ENCODE measurements around the gene MYRF. TPM values are rescaled to one million over a fixed set of nuclear protein-coding genes. Genes with fewer than 3 reads are reported as not detected.

The MYRF gene
- total RNA-seq, 1 experiment from 2014 or later: 15.3 TPM

DNA sequence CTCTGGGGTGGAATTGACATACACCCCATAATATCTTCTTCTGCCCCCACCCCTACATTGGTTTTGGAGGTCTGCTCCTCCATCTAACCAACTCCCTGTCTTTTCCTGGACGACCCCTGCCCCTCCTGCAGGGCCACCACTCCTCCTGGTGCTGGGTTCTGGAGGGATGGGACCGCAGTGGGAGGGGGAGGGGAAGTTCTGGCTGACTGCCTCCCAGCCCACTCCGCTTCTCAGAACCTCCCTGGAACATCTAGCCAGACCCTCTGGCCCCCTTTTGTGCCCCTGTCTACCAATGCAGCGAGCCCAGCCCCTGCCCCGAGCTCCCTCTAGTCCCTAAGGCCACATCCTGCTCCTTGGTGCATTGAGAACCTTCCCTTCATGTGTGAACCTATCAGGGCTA is 1.2 kb downstream of the MYRF start:
- Histone ChIP-seq H3F3A (ENCODE audit: insufficient read depth, low read depth) (peaks cover 6% of the 10 kb centered on the region; the same call in 1 of the 2 replicates), H3K27me3 (ENCODE audit: insufficient read depth, low read depth) (no peaks in the 10 kb centered on the region), H3K4me1 (replicated peaks; ENCODE audit: insufficient read depth) (peaks cover 22% of the 10 kb centered on the region), H3K36me3 (ENCODE audit: low read depth) (no peaks in the 10 kb centered on the region), H3K9me2 (ENCODE audit: insufficient read depth) (no peaks in the 10 kb centered on the region), H3K79me2 (ENCODE audit: low read depth) (no peaks in the 10 kb centered on the region; the same call in 1 of the 2 replicates), H3K4me2 (no peak overlapping the region), H3K4me3 (no peak overlapping the region), H2AFZ (no peak overlapping the region), H3K27ac (no peak overlapping the region), H3K9me3 (ENCODE audit: insufficient read depth, low read depth) (no peaks in the 10 kb centered on the region), H4K20me1 (ENCODE audit: insufficient read depth) (no peaks in the 10 kb centered on the region)
- BruUV-seq (replicated peaks): no TSS peak
- ChIA-PET POLR2A (ENCODE audit: unreplicated experiment) (no interaction called here), CTCF (interaction anchor here (0.6 kb wide), 1 partner anchor 70 kb away, joined by 9 read pairs; no protein-coding TSS in a partner anchor)
- no peak for TF ChIP-seq EZH2 (IDR thresholded peaks at IDR 0.05; ENCODE audit: low read depth)
- TF ChIP-seq, protein P1, sequence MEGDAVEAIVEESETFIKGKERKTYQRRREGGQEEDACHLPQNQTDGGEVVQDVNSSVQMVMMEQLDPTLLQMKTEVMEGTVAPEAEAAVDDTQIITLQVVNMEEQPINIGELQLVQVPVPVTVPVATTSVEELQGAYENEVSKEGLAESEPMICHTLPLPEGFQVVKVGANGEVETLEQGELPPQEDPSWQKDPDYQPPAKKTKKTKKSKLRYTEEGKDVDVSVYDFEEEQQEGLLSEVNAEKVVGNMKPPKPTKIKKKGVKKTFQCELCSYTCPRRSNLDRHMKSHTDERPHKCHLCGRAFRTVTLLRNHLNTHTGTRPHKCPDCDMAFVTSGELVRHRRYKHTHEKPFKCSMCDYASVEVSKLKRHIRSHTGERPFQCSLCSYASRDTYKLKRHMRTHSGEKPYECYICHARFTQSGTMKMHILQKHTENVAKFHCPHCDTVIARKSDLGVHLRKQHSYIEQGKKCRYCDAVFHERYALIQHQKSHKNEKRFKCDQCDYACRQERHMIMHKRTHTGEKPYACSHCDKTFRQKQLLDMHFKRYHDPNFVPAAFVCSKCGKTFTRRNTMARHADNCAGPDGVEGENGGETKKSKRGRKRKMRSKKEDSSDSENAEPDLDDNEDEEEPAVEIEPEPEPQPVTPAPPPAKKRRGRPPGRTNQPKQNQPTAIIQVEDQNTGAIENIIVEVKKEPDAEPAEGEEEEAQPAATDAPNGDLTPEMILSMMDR (conservative IDR thresholded peaks at IDR 0.05): no peak
- DNase-seq: no peak
- intact Hi-C loops (cut with micrococcal nuclease; ENCODE audit: unreplicated experiment): no loop called here

DNA sequence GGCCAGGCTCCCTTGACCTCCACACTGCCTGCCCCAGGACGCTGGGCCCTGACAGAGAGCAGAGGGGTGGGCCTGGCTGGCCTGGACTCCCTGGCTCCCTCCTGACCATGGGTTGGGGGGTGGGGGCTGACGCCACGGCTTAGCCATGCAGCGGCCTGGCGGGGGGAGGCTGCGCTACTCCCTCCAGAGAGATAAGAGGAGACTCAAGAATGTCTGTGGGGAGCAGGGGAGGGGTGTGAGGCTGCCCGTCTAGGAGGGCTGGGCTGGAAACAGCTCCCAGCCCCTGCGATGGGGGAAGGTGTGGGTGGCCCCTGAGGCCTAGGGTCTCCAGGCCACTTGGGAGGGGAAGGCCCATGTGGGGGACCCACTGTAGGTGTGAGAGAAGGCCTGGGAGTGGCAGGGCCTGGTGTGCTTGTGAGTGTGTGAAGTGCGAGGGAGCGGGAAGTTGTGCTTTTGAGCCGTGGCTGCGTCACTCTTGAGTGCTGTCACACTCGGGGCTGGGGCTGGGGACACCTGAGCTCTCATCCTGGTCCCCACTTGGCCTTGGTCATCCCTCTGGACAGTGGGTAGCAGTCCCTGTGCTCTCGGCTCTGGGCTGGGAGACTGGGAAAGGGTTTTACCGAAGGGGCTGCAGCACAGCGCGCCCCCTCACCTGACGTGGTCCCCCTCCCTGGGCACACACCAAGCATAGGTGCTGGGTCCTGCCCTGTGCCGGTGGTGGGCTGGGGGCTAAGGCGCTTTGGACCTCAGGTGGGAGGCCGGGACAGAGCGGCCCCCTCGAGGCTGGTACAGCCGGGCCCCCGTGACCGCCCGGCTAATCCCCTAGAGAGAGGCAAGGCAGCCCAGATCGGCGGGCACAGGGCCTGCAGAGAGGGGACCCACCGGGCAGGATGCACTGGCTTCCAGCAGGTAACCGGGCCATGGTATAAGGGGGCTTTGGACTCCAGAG is 2.4 kb downstream of the MYRF start:
- Histone ChIP-seq H3K27me3 (ENCODE audit: insufficient read depth, low read depth) (no peaks in the 10 kb centered on the region), H3K9me2 (ENCODE audit: insufficient read depth) (no peaks in the 10 kb centered on the region), H3K36me3 (ENCODE audit: low read depth) (no peaks in the 10 kb centered on the region), H3K27ac (no peak overlapping the region), H3F3A (ENCODE audit: insufficient read depth, low read depth) (peaks cover 6% of the 10 kb centered on the region; the same call in 1 of the 2 replicates), H3K4me3 (no peak overlapping the region), H4K20me1 (ENCODE audit: insufficient read depth) (no peaks in the 10 kb centered on the region), H3K79me2 (ENCODE audit: low read depth) (no peaks in the 10 kb centered on the region; the same call in 1 of the 2 replicates), H3K4me1 (replicated peaks; ENCODE audit: insufficient read depth) (peaks cover 22% of the 10 kb centered on the region), H3K9me3 (ENCODE audit: insufficient read depth, low read depth) (no peaks in the 10 kb centered on the region), H3K4me2 (peak overlapping the region; percentile 74; the same call in 1 of the 2 replicates), H2AFZ (no peak overlapping the region)
- intact Hi-C loops (cut with micrococcal nuclease; ENCODE audit: unreplicated experiment): no loop called here
- ChIA-PET CTCF (no interaction called here), POLR2A (ENCODE audit: unreplicated experiment) (no interaction called here)
- BruUV-seq (replicated peaks): no TSS peak
- DNase-seq: no peak
- TF ChIP-seq, protein P1 (conservative IDR thresholded peaks at IDR 0.05): no peak
- no peak for TF ChIP-seq EZH2 (IDR thresholded peaks at IDR 0.05; ENCODE audit: low read depth)

DNA sequence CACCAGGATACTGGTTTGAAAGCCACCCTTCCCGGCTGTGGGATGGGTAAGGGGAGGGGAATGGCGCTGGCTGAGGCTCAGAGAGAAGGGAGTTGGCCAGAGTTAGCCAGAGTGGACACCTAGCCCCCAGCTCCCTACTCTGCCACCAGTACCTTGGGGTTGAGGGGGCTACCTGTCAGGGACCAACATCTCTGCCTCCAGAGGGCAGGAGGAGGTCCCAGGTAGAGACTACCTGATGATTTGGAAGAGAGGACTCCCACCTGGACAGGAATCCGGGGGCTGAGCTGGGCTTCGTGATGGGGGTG is 3.7 kb downstream of the MYRF start:
- intact Hi-C loops (cut with micrococcal nuclease; ENCODE audit: unreplicated experiment): no loop called here
- BruUV-seq (replicated peaks): no TSS peak
- Histone ChIP-seq H3K4me1 (replicated peaks; ENCODE audit: insufficient read depth) (peaks cover 22% of the 10 kb centered on the region), H3K36me3 (ENCODE audit: low read depth) (no peaks in the 10 kb centered on the region), H3K4me3 (no peak overlapping the region; the same call in 1 of the 2 replicates), H3K27ac (peak overlapping the region; percentile 68; the same call in 1 of the 2 replicates), H3K27me3 (ENCODE audit: insufficient read depth, low read depth) (no peaks in the 10 kb centered on the region), H3K4me2 (peak overlapping the region; percentile 74), H3K9me2 (ENCODE audit: insufficient read depth) (no peaks in the 10 kb centered on the region), H3K79me2 (ENCODE audit: low read depth) (no peaks in the 10 kb centered on the region; the same call in 1 of the 2 replicates), H3F3A (ENCODE audit: insufficient read depth, low read depth) (peaks cover 6% of the 10 kb centered on the region; the same call in 1 of the 2 replicates), H4K20me1 (ENCODE audit: insufficient read depth) (no peaks in the 10 kb centered on the region), H2AFZ (peak overlapping the region; percentile 75; the same call in 1 of the 2 replicates), H3K9me3 (ENCODE audit: insufficient read depth, low read depth) (no peaks in the 10 kb centered on the region)
- POLR2A ChIA-PET (ENCODE audit: unreplicated experiment): no interaction called here
- no peak for DNase-seq
- TF ChIP-seq, protein P1 (conservative IDR thresholded peaks at IDR 0.05): no peak
- no peak for TF ChIP-seq EZH2 (IDR thresholded peaks at IDR 0.05; ENCODE audit: low read depth)
- CTCF ChIA-PET: no interaction called here

All from PC-9 (cell line).